NK-92 (cell line): Measurements from ENCODE around the gene MMD2.

Experiments
- DNase-seq: peaks from one replicate; lab custom pipeline; 2025; ENCODE audit not compliant: unreplicated experiment; lab: John Stamatoyannopoulos, UW

The MMD2 gene

GRCh38 chr7:4871930-4872675 lies 86.9 kb downstream of the MMD2 start:
- DNase-seq, result no peak

GRCh38 chr7:4871056-4871680 lies 87.8 kb downstream of the MMD2 start:
- DNase-seq, result no peak

GRCh38 chr7:4868493-4868892 lies 90.5 kb downstream of the MMD2 start:
- DNase-seq, result no peak

GRCh38 chr7:4866528-4867496 lies 92.2 kb downstream of the MMD2 start:
- no peak for DNase-seq

GRCh38 chr7:4862156-4862555 lies 96.8 kb downstream of the MMD2 start:
- DNase-seq, result no peak

- DNase-seq, result no peak
Measured at GRCh38 chr7:4861673-4862072, 97.3 kb downstream of the MMD2 start, which contains the start of gene PAPOLB. Gene PAPOLB, minus strand, starts transcription at chr7:4862030. Its CDS starts 220 bp downstream, at chr7:4861810.

GRCh38 chr7:4861227-4861626 lies 97.8 kb downstream of the MMD2 start:
- DNase-seq, result no peak

GRCh38 chr7:4857189-4857588 lies 101.8 kb downstream of the MMD2 start:
- DNase-seq, result no peak

GRCh38 chr7:4856336-4857057 lies 102.5 kb downstream of the MMD2 start:
- DNase-seq, result no peak
